MCF 10A (cell line): ENCODE data around the gene OBSL1. TPM values are rescaled to one million over a fixed set of nuclear protein-coding genes. Genes with fewer than 3 reads are reported as not detected.

Experiments used
- BruUV-seq: library from RNA; stranded (reverse); fragments of 400-500 nt; replicated peaks from 2 replicates; lab custom pipeline; 2021; lab: Mats Ljungman, UMichigan
- CTCF ChIA-PET: fragments of 300-600 bp; sonication (Branson Sonifier 250); formaldehyde crosslinking; extraction: SDS; loops from one replicate; lab custom pipeline; 2021; ENCODE audit warnings: antibody characterized with exemption, inconsistent platforms; lab: Yijun Ruan, JAX
- POLR2A ChIA-PET: fragments of 300-600, 350-650 bp; sonication (Branson Sonifier 250); formaldehyde crosslinking; extraction: SDS; loops from one replicate; lab custom pipeline; 2020; ENCODE audit warnings: antibody characterized with exemption, inconsistent platforms; lab: Yijun Ruan, JAX
- DNase-seq: peaks from one replicate; pipeline ENCODE4 v3.0.0-alpha.2; 2018; ENCODE audit not compliant: unreplicated experiment
- H3K27ac Mint-ChIP-seq: one replicate; pipeline ENCODE4 v1.8.0; 2022; ENCODE audit warnings: mild to moderate bottlenecking, low read depth, mixed read lengths; ENCODE audit not compliant: unreplicated experiment
- H3K27me3 Mint-ChIP-seq: one replicate; pipeline ENCODE4 v1.8.0; 2022; ENCODE audit warnings: mixed read lengths; ENCODE audit not compliant: insufficient read depth, unreplicated experiment
- H3K36me3 Mint-ChIP-seq: one replicate; pipeline ENCODE4 v1.8.0; 2022; ENCODE audit warnings: mild to moderate bottlenecking, moderate library complexity, mixed read lengths; ENCODE audit not compliant: insufficient read depth, unreplicated experiment
- H3K4me1 Mint-ChIP-seq: one replicate; pipeline ENCODE4 v1.8.0; 2022; ENCODE audit warnings: mixed read lengths; ENCODE audit not compliant: insufficient read depth, unreplicated experiment
- H3K4me3 Mint-ChIP-seq: one replicate; pipeline ENCODE4 v1.8.0; 2022; ENCODE audit warnings: mild to moderate bottlenecking, moderate library complexity, mixed read lengths; ENCODE audit not compliant: unreplicated experiment
- H3K9me3 Mint-ChIP-seq: one replicate; pipeline ENCODE4 v1.8.0; 2022; ENCODE audit warnings: mixed read lengths; ENCODE audit not compliant: unreplicated experiment
- intact Hi-C: fragments of 100-400 bp; cut with micrococcal nuclease; formaldehyde crosslinking; loops from 2 replicates; pipeline ENCODE4 v1.14.1; 2022
- total RNA-seq: library from RNA; stranded (reverse); gene quantifications from 2 replicates; pipeline ENCODE4 v1.2.3, GENCODE V29; 2022
- TF ChIP-seq, protein P1 (sequence below): fragments of 200-600 bp; IDR thresholded peaks from one replicate; pipeline ENCODE4 v1.8.0; 2022; ENCODE audit warnings: antibody characterized with exemption, mild to moderate bottlenecking; ENCODE audit not compliant: unreplicated experiment

OBSL1 gene
- total RNA-seq, 1 experiment from 2014 or later: 29.0 TPM

DNA sequence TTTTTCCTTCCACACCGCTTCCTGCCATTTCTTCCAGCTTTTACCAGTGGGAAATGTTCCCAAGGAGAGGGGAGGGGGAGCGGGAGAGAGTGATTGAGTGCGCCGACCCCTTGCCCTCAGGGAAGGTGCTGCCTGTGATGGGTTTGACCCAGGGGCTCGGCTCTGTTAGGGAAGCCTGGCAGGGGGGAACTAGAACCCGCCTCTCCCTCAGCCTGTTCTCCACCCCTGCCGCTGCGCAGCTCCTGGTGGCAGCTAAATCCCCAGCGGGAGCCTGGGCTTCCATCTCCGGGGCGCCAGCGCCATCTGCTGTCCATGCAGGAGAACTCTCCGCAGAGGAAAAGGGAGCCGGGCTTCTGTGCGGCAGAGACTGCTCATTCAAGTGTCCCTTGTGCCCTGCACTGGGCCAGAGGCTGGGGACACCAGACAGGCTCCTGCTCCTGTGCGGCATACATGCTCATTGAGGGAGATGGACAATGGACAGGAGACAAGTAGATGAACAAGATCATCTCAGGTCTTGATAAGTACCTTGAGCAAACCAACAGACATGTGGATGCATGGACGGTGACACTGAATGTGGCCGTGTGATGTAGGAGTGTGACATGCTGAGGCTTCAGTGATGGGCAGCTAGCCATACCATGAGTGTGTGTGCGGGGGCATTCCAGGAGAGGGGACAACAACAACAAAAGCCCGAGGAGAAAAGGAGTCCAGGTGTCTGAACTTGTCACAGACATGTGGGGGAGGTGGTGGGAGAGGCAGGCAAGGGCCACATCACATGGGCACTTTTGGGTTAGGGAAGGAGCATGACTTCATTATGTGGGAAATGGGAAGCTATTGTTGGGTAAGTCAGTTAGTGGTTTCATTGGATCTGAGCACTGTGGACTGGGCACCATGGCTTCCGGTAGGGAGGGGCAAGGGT lies 41.0 kb downstream of the OBSL1 start:
- DNase-seq: peak; percentile 76
- TF ChIP-seq, protein P1, sequence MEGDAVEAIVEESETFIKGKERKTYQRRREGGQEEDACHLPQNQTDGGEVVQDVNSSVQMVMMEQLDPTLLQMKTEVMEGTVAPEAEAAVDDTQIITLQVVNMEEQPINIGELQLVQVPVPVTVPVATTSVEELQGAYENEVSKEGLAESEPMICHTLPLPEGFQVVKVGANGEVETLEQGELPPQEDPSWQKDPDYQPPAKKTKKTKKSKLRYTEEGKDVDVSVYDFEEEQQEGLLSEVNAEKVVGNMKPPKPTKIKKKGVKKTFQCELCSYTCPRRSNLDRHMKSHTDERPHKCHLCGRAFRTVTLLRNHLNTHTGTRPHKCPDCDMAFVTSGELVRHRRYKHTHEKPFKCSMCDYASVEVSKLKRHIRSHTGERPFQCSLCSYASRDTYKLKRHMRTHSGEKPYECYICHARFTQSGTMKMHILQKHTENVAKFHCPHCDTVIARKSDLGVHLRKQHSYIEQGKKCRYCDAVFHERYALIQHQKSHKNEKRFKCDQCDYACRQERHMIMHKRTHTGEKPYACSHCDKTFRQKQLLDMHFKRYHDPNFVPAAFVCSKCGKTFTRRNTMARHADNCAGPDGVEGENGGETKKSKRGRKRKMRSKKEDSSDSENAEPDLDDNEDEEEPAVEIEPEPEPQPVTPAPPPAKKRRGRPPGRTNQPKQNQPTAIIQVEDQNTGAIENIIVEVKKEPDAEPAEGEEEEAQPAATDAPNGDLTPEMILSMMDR: peak; percentile 97
- Mint-ChIP-seq H3K36me3 (no peaks in the 10 kb centered on the region), H3K9me3 (no peaks in the 10 kb centered on the region), H3K4me1 (no peaks in the 10 kb centered on the region), H3K4me3 (no peak overlapping the region), H3K27ac (no peak overlapping the region), H3K27me3 (peaks cover 64% of the 10 kb centered on the region)
- POLR2A ChIA-PET: interaction anchor here (0.8 to 1.6 kb wide), 6 partner anchors 32 to 127 kb away, joined by 3 to 14 read pairs (median 3); partner anchors contain the start of gene GMPPA
- CTCF ChIA-PET: interaction anchor here (0.5 to 11.3 kb wide), 62 partner anchors 8 to 1965 kb away, joined by 3 to 287 read pairs (median 4); partner anchors contain the start of genes DES, GMPPA and TMEM198
- intact Hi-C loops: loop anchor here (1.0 kb wide), 5 partner anchors 21 to 127 kb away; partner anchors contain the start of gene GMPPA
- no TSS peak for BruUV-seq

DNA sequence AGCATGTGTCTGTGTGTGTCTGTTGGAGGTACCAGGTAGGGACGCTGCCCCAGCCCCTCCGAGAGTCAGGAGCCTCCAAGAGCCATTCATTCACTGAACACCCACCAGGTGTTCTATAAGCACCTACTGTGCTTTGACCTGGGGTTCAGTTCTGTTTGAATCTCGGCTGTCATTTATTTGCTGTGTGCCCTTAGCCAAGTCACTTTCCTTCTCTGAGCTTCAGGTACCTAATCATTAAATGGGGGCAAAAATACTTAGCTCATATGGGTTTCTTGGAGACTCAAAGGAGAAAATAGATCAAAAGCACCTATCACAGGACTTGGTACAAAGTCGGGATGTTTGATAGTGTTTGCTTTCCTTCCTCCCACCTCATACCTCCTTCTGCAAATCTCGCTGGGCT lies 43.9 kb downstream of the OBSL1 start:
- TF ChIP-seq, protein P1: no peak
- H3K27me3 Mint-ChIP-seq: peaks cover 64% of the 10 kb centered on the region
- no TSS peak for BruUV-seq
- no peak overlapping the region for H3K27ac Mint-ChIP-seq
- H3K9me3 Mint-ChIP-seq: no peaks in the 10 kb centered on the region
- no peak overlapping the region for H3K4me3 Mint-ChIP-seq
- H3K4me1 Mint-ChIP-seq: no peaks in the 10 kb centered on the region
- intact Hi-C loops: no loop called here
- H3K36me3 Mint-ChIP-seq: no peaks in the 10 kb centered on the region
- DNase-seq: no peak
- CTCF ChIA-PET: interaction anchor here (0.6 to 11.3 kb wide), 12 partner anchors 9 to 368 kb away, joined by 3 to 287 read pairs (median 5); no protein-coding TSS in a partner anchor
- POLR2A ChIA-PET: interaction anchor here (1.1 to 1.5 kb wide), 3 partner anchors 32 to 161 kb away, joined by 3 to 5 read pairs (median 3); a partner anchor contains a TSS

DNA sequence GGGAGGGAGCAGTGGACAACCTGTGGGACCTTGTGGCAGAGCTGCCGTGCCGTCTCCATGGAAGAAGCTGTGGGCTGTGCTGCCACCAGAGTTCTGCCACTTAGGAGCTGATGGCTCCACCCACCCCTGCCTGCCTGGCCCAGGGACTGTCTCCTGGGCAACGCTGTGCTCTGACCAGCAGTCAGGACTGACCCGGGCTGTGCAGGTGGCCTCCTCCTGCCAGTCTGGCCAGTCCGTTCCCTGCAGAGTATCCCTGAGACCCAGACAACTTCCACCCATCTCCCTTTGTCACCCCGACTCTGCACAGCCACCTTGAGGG lies 44.3 kb downstream of the OBSL1 start:
- intact Hi-C loops: no loop called here
- no peak overlapping the region for H3K27ac Mint-ChIP-seq
- H3K4me1 Mint-ChIP-seq: peaks cover 3% of the 10 kb centered on the region
- TF ChIP-seq, protein P1: no peak
- no peaks in the 10 kb centered on the region for H3K36me3 Mint-ChIP-seq
- POLR2A ChIA-PET: interaction anchor here (1.1 to 1.5 kb wide), 3 partner anchors 31 to 162 kb away, joined by 3 to 5 read pairs (median 3); a partner anchor contains a TSS
- H3K4me3 Mint-ChIP-seq: no peak overlapping the region
- H3K27me3 Mint-ChIP-seq: peaks cover 67% of the 10 kb centered on the region
- no peaks in the 10 kb centered on the region for H3K9me3 Mint-ChIP-seq
- no TSS peak for BruUV-seq
- DNase-seq: no peak
- CTCF ChIA-PET: interaction anchor here (0.5 to 11.3 kb wide), 10 partner anchors 8 to 368 kb away, joined by 3 to 287 read pairs (median 5); partner anchors contain the start of gene GMPPA
